AG04450 (cell line): Measurements from ENCODE around the gene RINT1. TPM values are rescaled to one million over a fixed set of nuclear protein-coding genes. Genes with fewer than 3 reads are reported as not detected.

ENCODE experiments used
- CTCF ChIA-PET: fragments of 300-600, 350-600 bp; formaldehyde crosslinking; extraction: SDS; loops from one replicate; lab custom pipeline; 2022; ENCODE audit warnings: antibody characterized with exemption, inconsistent platforms; lab: Charles Lee
- POLR2A ChIA-PET: fragments of 350-600 bp; formaldehyde crosslinking; extraction: SDS; loops from one replicate; lab custom pipeline; 2021; ENCODE audit warnings: antibody characterized with exemption, inconsistent platforms; lab: Yijun Ruan, JAX
- DNase-seq: peaks from one replicate; pipeline ENCODE4 v3.0.0-alpha.2; 2011; ENCODE audit warnings: low read depth, low spot score
- H3K27ac ChIP-seq: one replicate; pipeline ENCODE4 v1.5.1; 2012; ENCODE audit warnings: low read depth, low read length, control low read depth
- H3K27me3 ChIP-seq: one replicate; pipeline ENCODE4 v1.6.0; 2012; ENCODE audit warnings: low read length; ENCODE audit not compliant: control insufficient read depth, insufficient read depth
- H3K4me3 ChIP-seq: 2 replicates; pipeline ENCODE4 v1.5.1; 2011; ENCODE audit warnings: mild to moderate bottlenecking, low read depth, low read length, control low read depth
- H3K9me3 ChIP-seq: 2 replicates; pipeline ENCODE4 v1.5.1; 2012; ENCODE audit warnings: low read length; ENCODE audit not compliant: control insufficient read depth, insufficient read depth
- polyA plus RNA-seq: library from polyadenylated mRNA; depleted of rRNA; stranded (reverse); fragments of >200 nt; gene quantifications from 2 replicates; pipeline ENCODE4 v1.2.3, GENCODE V29; 2011
- TF ChIP-seq, protein P1 (sequence below): IDR thresholded peaks from 2 replicates; pipeline ENCODE4 v1.5.1; 2011; ENCODE audit warnings: low read depth, low read length, control low read depth, inconsistent platforms

The RINT1 gene
- polyA plus RNA-seq, 1 experiment: 27.6 TPM

- H3K27me3 ChIP-seq: no peaks in the 10 kb centered on the region
- peak overlapping the region; percentile 91 for H3K27ac ChIP-seq
- TF ChIP-seq, protein P1, sequence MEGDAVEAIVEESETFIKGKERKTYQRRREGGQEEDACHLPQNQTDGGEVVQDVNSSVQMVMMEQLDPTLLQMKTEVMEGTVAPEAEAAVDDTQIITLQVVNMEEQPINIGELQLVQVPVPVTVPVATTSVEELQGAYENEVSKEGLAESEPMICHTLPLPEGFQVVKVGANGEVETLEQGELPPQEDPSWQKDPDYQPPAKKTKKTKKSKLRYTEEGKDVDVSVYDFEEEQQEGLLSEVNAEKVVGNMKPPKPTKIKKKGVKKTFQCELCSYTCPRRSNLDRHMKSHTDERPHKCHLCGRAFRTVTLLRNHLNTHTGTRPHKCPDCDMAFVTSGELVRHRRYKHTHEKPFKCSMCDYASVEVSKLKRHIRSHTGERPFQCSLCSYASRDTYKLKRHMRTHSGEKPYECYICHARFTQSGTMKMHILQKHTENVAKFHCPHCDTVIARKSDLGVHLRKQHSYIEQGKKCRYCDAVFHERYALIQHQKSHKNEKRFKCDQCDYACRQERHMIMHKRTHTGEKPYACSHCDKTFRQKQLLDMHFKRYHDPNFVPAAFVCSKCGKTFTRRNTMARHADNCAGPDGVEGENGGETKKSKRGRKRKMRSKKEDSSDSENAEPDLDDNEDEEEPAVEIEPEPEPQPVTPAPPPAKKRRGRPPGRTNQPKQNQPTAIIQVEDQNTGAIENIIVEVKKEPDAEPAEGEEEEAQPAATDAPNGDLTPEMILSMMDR: no peak
- no peaks in the 10 kb centered on the region for H3K9me3 ChIP-seq
- CTCF ChIA-PET: interaction anchor here (0.6 to 1.1 kb wide), 3 partner anchors 41 to 512 kb away, joined by 3 to 5 read pairs (median 3); no protein-coding TSS in a partner anchor
- POLR2A ChIA-PET: interaction anchor here (0.7 to 1.1 kb wide), 6 partner anchors 15 to 511 kb away, joined by 3 to 7 read pairs (median 3); partner anchors contain the start of gene RINT1
- DNase-seq: peak; percentile 95
- H3K4me3 ChIP-seq: peak overlapping the region; percentile 45
Measured at GRCh38 chr7:105493923-105494315, 38.1 kb upstream of the RINT1 start.

- Histone ChIP-seq H3K27ac (no peak overlapping the region), H3K4me3 (no peak overlapping the region), H3K27me3 (no peaks in the 10 kb centered on the region), H3K9me3 (no peaks in the 10 kb centered on the region)
- TF ChIP-seq, protein P1: no peak
- CTCF ChIA-PET: interaction anchor here (2.8 kb wide), 1 partner anchor 35 kb away, joined by 13 read pairs; the partner anchor contains the start of gene RINT1
- POLR2A ChIA-PET: no interaction called here
- DNase-seq: no peak
Measured at GRCh38 chr7:105496521-105496920, 35.5 kb upstream of the RINT1 start.

GRCh38 chr7:105497016-105497415 is 35.0 kb upstream of the RINT1 start:
- no peak for DNase-seq
- ChIA-PET CTCF (interaction anchor here (2.8 kb wide), 1 partner anchor 35 kb away, joined by 13 read pairs; the partner anchor contains the start of gene RINT1), POLR2A (no interaction called here)
- Histone ChIP-seq H3K27ac (no peak overlapping the region), H3K9me3 (no peaks in the 10 kb centered on the region), H3K4me3 (no peak overlapping the region), H3K27me3 (no peaks in the 10 kb centered on the region)
- TF ChIP-seq, protein P1: no peak

GRCh38 chr7:105502173-105502572 is 29.8 kb upstream of the RINT1 start:
- TF ChIP-seq, protein P1: no peak
- Histone ChIP-seq H3K9me3 (no peaks in the 10 kb centered on the region), H3K27me3 (no peaks in the 10 kb centered on the region), H3K4me3 (no peak overlapping the region), H3K27ac (no peak overlapping the region)
- POLR2A ChIA-PET: interaction anchor here (0.6 kb wide), 1 partner anchor 10 kb away, joined by 4 read pairs; no protein-coding TSS in a partner anchor
- no peak for DNase-seq
- CTCF ChIA-PET: no interaction called here

DNA sequence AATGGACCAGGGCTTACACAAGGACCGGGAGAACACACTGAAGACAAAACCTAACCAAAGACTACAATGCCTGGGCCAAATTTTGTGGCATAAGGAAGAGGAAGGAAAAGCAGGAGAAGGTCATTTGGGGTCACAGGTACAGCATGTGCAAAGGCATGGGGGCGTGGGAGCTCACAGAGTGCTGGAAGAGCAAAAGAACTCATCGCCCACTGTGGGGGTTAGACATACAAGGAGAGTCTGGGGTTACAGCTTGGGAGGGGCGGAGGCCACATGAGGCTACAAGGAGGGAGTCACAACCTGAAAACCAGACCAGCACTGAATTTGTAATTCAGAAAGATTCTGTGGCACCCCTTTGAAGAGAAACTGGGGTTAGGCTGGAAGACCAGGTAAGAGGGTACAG is 19.6 kb upstream of the RINT1 start:
- Histone ChIP-seq H3K9me3 (peaks cover 4% of the 10 kb centered on the region; the same call in 1 of the 2 replicates), H3K27ac (no peak overlapping the region), H3K4me3 (no peak overlapping the region), H3K27me3 (no peaks in the 10 kb centered on the region)
- CTCF ChIA-PET: no interaction called here
- no peak for DNase-seq
- TF ChIP-seq, protein P1: no peak
- POLR2A ChIA-PET: no interaction called here
